HepG2 (cell line): ENCODE results near the gene LY6G5B. TPM values are rescaled to one million over a fixed set of nuclear protein-coding genes. Genes with fewer than 3 reads are reported as not detected.
A peak's percentile ranks its signal among the peaks of the same experiment; 100 is the strongest.

Source experiments
- ATF2 ChIP-seq: sonication (generic); formaldehyde crosslinking; IDR thresholded peaks from 2 replicates; pipeline ENCODE4 v1.4.0; 2020; ENCODE audit warnings: missing genetic modification reagents
- ETV5 ChIP-seq: IDR thresholded peaks from 2 replicates; pipeline ENCODE4 v1.6.1; 2018; ENCODE audit warnings: missing biosample characterization, missing genetic modification reagents, inconsistent platforms, borderline replicate concordance
- FOXK2 ChIP-seq: fragments of 450-650 bp; IDR thresholded peaks from 2 replicates; pipeline ENCODE4 v1.6.1; 2016
- HNRNPLL ChIP-seq: fragments of 200-400 bp; formaldehyde crosslinking; IDR thresholded peaks from 2 replicates; pipeline ENCODE4 v1.6.1; 2017; ENCODE audit warnings: mild to moderate bottlenecking, low read depth, low read length; ENCODE audit not compliant: poor library complexity, severe bottlenecking
- KDM5B ChIP-seq: sonication (generic); formaldehyde crosslinking; IDR thresholded peaks from 2 replicates; pipeline ENCODE4 v1.4.0; 2020; ENCODE audit warnings: missing genetic modification reagents, mild to moderate bottlenecking, borderline replicate concordance
- MEIS2 ChIP-seq: sonication (generic); formaldehyde crosslinking; IDR thresholded peaks from 2 replicates; pipeline ENCODE4 v1.9.0; 2021; ENCODE audit warnings: mild to moderate bottlenecking, missing genetic modification reagents
- NR2F6 ChIP-seq, 2 experiments: IDR thresholded peaks; 2 replicates each; pipeline ENCODE4 v1.6.1; 2016; ENCODE audit warnings: antibody characterized with exemption in 1 of 2, mild to moderate bottlenecking in 1 of 2
- SKIL ChIP-seq: sonication (generic); formaldehyde crosslinking; IDR thresholded peaks from 2 replicates; pipeline ENCODE4 v1.8.0; 2022; ENCODE audit warnings: missing genetic modification reagents, mild to moderate bottlenecking, moderate library complexity, borderline replicate concordance
- ZKSCAN5 ChIP-seq: sonication (generic); formaldehyde crosslinking; IDR thresholded peaks from 2 replicates; pipeline ENCODE4 v1.5.1; 2020; ENCODE audit warnings: mild to moderate bottlenecking, missing genetic modification reagents
- ZNF503 ChIP-seq: sonication (generic); formaldehyde crosslinking; IDR thresholded peaks from 2 replicates; pipeline ENCODE4 v1.4.0; 2020; ENCODE audit warnings: missing genetic modification reagents
- ZNF781 ChIP-seq: sonication (generic); formaldehyde crosslinking; IDR thresholded peaks from 2 replicates; pipeline ENCODE4 v1.5.1; 2020; ENCODE audit warnings: borderline replicate concordance, mild to moderate bottlenecking, missing genetic modification reagents; ENCODE audit errors: not compliant biosample characterization
- polyA plus RNA-seq, 8 experiments: library from polyadenylated mRNA; depleted of rRNA in 3 of 8; stranded (reverse) in 7 of 8; unstranded in 1 of 8; fragments of >200 nt; fragmentation: Illumina TruSeq in 4 of 8; extraction: Trizol in 4 of 8; gene quantifications; 2 replicates each; pipeline versions ENCODE4 v1.2.1 to v1.2.3, GENCODE V29; 2011 to 2016; ENCODE audit warnings: low read depth in 4 of 8, missing spikeins in 1 of 8, mixed read lengths in 1 of 8; ENCODE audit not compliant: insufficient read depth in 1 of 8
- total RNA-seq, 5 experiments: library from RNA; depleted of rRNA; stranded (reverse); fragments of >200 nt; fragmentation: Illumina TruSeq; extraction: Trizol; gene quantifications; 2 replicates each; pipeline ENCODE4 v1.2.3, GENCODE V29; 2016; ENCODE audit warnings: low read depth in 1 of 5
- TF ChIP-seq, protein P1 (sequence below): sonication (generic); formaldehyde crosslinking; IDR thresholded peaks from 2 replicates; pipeline ENCODE4 v1.4.0; 2020; ENCODE audit warnings: mild to moderate bottlenecking, missing genetic modification reagents

Gene LY6G5B
- total and polyA plus RNA-seq, 2 of the 13 experiments (the other 11 are each of a cell fraction or from before 2014, with no cell fraction given), result 7.8 to 15.7 TPM

DNA sequence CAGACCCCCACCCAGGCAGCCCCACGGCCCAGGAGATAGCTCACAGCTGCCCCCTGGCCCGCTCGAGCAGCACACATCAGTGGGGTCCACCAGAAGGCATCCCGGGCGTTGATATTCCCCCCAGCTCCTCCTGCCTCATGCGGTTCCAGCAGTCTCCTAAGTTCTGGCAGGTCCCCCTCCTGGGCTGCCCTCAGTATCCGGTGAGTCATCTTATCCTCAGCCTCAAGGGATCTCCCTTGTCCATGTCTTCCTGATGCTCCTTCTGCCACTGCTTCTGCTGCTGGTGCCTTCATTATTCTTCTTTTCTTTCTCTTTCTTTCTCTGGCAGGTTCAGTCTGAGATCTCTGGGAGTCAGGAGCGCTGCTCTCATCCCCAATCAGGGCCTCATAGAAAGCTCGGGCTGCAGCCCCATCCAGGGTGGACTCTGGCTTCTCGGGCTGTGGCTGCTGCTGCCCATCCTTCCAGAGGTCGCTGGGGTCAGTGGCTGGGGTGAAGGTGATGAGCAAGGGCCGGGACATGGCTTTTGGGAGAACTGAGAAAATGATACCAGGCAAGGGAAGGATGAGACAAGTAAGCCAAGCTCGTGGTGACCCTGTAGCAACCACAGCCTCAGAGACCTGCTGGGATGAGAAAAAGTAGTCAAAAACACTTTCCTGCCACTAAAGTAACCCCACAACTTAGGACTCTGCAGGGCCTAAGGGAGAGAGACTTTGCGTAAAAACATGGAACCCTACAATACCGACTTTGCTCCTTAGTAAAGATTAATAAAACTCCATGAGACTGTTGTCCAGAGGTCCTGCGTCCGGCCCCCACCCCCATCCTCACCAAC, 5.6 kb upstream of the LY6G5B start (continued):
- TF ChIP-seq ATF2, result no peak; the same call in 1 of the 2 replicates
- TF ChIP-seq HNRNPLL, result no peak
- TF ChIP-seq NR2F6 (IDR thresholded peaks at IDR 0.05), result peak; percentile 87
- TF ChIP-seq NR2F6 (CRISPR knock-in tag; IDR thresholded peaks at IDR 0.05), result peak; percentile 90
- no peak for TF ChIP-seq ZKSCAN5 (CRISPR knock-in tag)
- peak; percentile 4; the same call in 1 of the 2 replicates for TF ChIP-seq ETV5
- 0 out of 2 replicates have a peak, but pooled peaks have one; percentile 19 for TF ChIP-seq ZNF503 (CRISPR knock-in tag)
- peak; percentile 30; the same call in 1 of the 2 replicates for TF ChIP-seq MEIS2 (CRISPR knock-in tag)
- TF ChIP-seq FOXK2, result no peak
- no peak; the same call in 1 of the 2 replicates for TF ChIP-seq KDM5B
- TF ChIP-seq, protein P1, sequence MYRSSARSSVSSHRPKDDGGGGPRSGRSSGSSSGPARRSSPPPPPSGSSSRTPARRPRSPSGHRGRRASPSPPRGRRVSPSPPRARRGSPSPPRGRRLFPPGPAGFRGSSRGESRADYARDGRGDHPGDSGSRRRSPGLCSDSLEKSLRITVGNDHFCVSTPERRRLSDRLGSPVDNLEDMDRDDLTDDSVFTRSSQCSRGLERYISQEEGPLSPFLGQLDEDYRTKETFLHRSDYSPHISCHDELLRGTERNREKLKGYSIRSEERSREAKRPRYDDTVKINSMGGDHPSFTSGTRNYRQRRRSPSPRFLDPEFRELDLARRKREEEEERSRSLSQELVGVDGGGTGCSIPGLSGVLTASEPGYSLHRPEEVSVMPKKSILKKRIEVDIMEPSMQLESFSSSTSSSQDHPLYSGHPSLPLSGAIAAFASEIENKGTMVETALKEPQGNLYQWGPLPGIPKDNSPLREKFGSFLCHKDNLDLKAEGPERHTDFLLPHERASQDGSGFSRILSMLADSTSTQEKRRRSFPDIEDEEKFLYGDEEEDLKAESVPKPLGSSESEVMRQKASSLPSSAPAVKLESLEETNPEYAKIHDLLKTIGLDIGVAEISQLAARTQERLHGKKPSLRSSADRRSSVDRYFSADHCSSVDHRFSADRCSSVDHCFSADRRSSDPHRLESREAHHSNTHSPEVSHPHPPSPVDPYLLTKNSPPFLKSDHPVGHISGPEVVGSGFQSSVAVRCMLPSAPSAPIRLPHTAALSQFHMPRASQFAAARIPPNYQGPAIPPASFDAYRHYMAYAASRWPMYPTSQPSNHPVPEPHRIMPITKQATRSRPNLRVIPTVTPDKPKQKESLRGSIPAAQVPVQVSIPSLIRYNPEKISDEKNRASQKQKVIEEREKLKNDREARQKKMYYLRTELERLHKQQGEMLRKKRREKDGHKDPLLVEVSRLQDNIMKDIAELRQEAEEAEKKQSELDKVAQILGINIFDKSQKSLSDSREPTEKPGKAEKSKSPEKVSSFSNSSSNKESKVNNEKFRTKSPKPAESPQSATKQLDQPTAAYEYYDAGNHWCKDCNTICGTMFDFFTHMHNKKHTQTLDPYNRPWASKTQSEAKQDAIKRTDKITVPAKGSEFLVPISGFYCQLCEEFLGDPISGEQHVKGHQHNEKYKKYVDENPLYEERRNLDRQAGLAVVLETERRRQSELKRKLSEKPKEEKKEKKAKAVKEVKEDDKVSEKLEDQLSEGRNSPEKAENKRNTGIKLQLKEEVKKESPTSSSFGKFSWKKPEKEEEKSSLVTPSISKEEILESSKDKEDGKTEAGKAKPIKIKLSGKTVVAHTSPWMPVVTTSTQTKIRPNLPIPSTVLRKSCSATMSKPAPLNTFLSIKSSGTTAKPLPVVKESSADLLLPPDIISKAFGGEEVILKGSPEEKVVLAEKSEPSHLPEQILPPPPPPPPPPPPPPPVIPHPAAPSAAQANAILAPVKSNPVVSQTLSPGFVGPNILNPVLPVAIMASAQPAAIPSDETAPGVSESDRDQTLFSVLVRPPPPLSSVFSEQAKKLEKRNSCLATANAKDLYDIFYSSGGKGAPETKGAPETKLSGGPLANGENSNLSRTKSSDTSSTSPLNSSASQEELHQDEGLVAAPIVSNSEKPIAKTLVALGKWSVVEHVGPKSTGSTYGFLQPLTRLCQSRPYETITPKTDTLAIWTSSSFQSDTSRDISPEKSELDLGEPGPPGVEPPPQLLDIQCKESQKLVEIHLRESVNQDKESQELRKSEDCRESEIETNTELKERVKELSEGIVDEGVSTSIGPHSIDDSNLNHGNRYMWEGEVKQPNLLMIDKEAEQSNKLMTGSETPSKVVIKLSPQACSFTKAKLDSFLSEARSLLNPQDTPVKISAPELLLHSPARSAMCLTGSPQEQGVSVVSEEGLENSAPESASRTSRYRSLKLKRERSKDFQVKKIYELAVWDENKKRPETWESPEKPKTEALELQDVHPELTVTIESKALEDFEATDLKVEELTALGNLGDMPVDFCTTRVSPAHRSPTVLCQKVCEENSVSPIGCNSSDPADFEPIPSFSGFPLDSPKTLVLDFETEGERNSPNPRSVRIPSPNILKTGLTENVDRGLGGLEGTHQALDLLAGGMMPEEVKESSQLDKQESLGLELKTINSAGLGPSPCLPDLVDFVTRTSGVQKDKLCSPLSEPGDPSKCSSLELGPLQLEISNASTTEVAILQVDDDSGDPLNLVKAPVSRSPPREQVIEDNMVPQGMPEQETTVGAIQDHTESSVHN, result no peak
- no peak for TF ChIP-seq ZNF781
- TF ChIP-seq SKIL (CRISPR knock-in tag), result 0 out of 2 replicates have a peak, but pooled peaks have one; percentile 29
